Vagina (tissue), 2 donors: ENCODE results near the gene TEK.

ENCODE experiments used
- POLR2A ChIP-seq, 2 donors: fragments of 450-650 bp; IDR thresholded peaks; one replicate each; pipeline ENCODE4 v1.6.1; 2017; ENCODE audit warnings: antibody characterized with exemption in 2 of 2, mild to moderate bottlenecking in 2 of 2, moderate library complexity in 2 of 2
- POLR2AphosphoS5 ChIP-seq, 2 donors: sonication (generic); formaldehyde crosslinking; IDR thresholded peaks; one replicate each; pipeline ENCODE4 v1.9.0; 2017; ENCODE audit warnings: antibody characterized with exemption in 2 of 2, mild to moderate bottlenecking in 2 of 2, low read depth in 1 of 2; ENCODE audit not compliant: insufficient read depth in 1 of 2
- TF ChIP-seq, protein P1 (sequence below), 3 experiments: fragments of 450-650 bp in 2 of 3; fragments of 200-600 bp in 1 of 3; sonication (generic) in 1 of 3; IDR thresholded peaks; one replicate each; pipeline ENCODE4 v1.5.1; 2017 to 2019; ENCODE audit warnings: antibody characterized with exemption in 3 of 3, mild to moderate bottlenecking in 2 of 3, moderate library complexity in 2 of 3

DNA sequence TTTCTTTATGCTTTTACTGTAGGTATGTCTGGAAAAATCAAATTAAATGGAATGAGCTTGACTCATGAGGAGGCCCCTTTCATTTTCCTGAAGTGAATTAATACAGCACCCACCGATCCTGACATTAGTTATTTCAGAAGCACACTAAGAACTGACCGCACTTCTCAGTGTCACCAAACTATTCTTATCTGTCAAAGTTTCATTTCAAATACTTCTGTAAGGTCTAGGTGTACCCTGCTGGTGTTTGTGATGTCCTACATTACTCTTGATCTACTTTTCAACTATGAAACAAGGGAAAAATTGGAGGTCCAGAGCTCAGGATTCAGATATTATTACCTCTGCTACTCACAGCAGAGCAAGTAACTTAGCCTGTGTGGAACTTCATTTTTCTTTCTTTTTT is 1.8 kb upstream of the TEK start:
- TF ChIP-seq, protein P1, sequence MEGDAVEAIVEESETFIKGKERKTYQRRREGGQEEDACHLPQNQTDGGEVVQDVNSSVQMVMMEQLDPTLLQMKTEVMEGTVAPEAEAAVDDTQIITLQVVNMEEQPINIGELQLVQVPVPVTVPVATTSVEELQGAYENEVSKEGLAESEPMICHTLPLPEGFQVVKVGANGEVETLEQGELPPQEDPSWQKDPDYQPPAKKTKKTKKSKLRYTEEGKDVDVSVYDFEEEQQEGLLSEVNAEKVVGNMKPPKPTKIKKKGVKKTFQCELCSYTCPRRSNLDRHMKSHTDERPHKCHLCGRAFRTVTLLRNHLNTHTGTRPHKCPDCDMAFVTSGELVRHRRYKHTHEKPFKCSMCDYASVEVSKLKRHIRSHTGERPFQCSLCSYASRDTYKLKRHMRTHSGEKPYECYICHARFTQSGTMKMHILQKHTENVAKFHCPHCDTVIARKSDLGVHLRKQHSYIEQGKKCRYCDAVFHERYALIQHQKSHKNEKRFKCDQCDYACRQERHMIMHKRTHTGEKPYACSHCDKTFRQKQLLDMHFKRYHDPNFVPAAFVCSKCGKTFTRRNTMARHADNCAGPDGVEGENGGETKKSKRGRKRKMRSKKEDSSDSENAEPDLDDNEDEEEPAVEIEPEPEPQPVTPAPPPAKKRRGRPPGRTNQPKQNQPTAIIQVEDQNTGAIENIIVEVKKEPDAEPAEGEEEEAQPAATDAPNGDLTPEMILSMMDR (IDR thresholded peaks at IDR 0.05) = no peak
- TF ChIP-seq POLR2A (IDR thresholded peaks at IDR 0.05) (no peak), POLR2AphosphoS5 (IDR thresholded peaks at IDR 0.05; ENCODE audit: insufficient read depth in 1 of 2, low read depth in 1 of 2) (no peak)
